Keratinocyte (primary cell): Measurements from ENCODE around the gene ARID5A.

ENCODE experiments used
- CTCF ChIP-seq, 3 experiments: IDR thresholded peaks in 1 of 3; conservative IDR thresholded peaks in 1 of 3; optimal IDR thresholded peaks in 1 of 3; 2 replicates in 2 of 3; 3 replicates in 1 of 3; pipeline versions ENCODE3 to v1.5.1; 2011; ENCODE audit warnings: low read length in 3 of 3, mild to moderate bottlenecking in 3 of 3, moderate library complexity in 2 of 3, control low read depth in 1 of 3, inconsistent platforms in 1 of 3; ENCODE audit not compliant: insufficient read depth in 2 of 3; ENCODE audit errors: extremely low read depth in 1 of 3
- EZH2 ChIP-seq: IDR thresholded peaks from one replicate; pipeline ENCODE4 v1.6.1; 2012; ENCODE audit warnings: inconsistent platforms, mild to moderate bottlenecking, low read length, moderate library complexity

GRCh38 chr2:96594282-96594681 lies 57.7 kb downstream of the ARID5A start:
- no peak for TF ChIP-seq EZH2
- no peak for TF ChIP-seq CTCF (optimal IDR thresholded peaks at IDR 0.05 in 1 of 3, IDR thresholded peaks at IDR 0.05 in 1 of 3, conservative IDR thresholded peaks at IDR 0.05 in 1 of 3; ENCODE audit: extremely low read depth in 1 of 3, insufficient read depth in 2 of 3, low read length in 3 of 3)
